ENCODE results near the gene DOK3.

The DOK3 gene

GRCh38 chr5:177550122-177550521, 40.5 kb upstream of the DOK3 start:
- no peak overlapping the region for H3K4me3 ChIP-seq (replicated peaks; ENCODE audit: insufficient read depth, low read length)
- TF ChIP-seq POLR2AphosphoS5 (IDR thresholded peaks at IDR 0.05; ENCODE audit: low read depth) (no peak), SPI1 (IDR thresholded peaks at IDR 0.05; ENCODE audit: borderline replicate concordance, low read depth) (no peak), REST (IDR thresholded peaks at IDR 0.05; ENCODE audit: insufficient replicate concordance, low read depth) (no peak), GABPA (IDR thresholded peaks at IDR 0.05; ENCODE audit: low read depth) (no peak), CTCF (IDR thresholded peaks at IDR 0.05; ENCODE audit: insufficient read depth, low read length) (no peak)
- H3K27me3 ChIP-seq (ENCODE audit: insufficient read depth, poor library complexity, severe bottlenecking) = no peaks in the 10 kb centered on the region
- no peak overlapping the region for H3K27ac ChIP-seq (replicated peaks)
- DNase-seq (ENCODE audit: low read depth in 1 of 2, low spot score in 1 of 2) = no peak

- TF ChIP-seq POLR2AphosphoS5 (IDR thresholded peaks at IDR 0.05; ENCODE audit: low read depth) = no peak
- no peak for TF ChIP-seq SPI1 (IDR thresholded peaks at IDR 0.05; ENCODE audit: borderline replicate concordance, low read depth)
- TF ChIP-seq REST (IDR thresholded peaks at IDR 0.05; ENCODE audit: insufficient replicate concordance, low read depth) = no peak
- TF ChIP-seq GABPA (IDR thresholded peaks at IDR 0.05; ENCODE audit: low read depth) = no peak
- no peak for TF ChIP-seq CTCF (IDR thresholded peaks at IDR 0.05; ENCODE audit: insufficient read depth, low read length)
- no peak overlapping the region for H3K27ac ChIP-seq (replicated peaks)
- H3K27me3 ChIP-seq (ENCODE audit: insufficient read depth, poor library complexity, severe bottlenecking) = no peaks in the 10 kb centered on the region
- no peak for DNase-seq (ENCODE audit: low read depth in 1 of 2, low spot score in 1 of 2)
- H3K4me3 ChIP-seq (replicated peaks; ENCODE audit: insufficient read depth, low read length) = no peak overlapping the region
These were observed 38.9 kb upstream of the DOK3 start for GRCh38 chr5:177548495-177548894.

GRCh38 chr5:177547736-177548135, 38.1 kb upstream of the DOK3 start:
- Histone ChIP-seq H3K27me3 (ENCODE audit: insufficient read depth, poor library complexity, severe bottlenecking) (no peaks in the 10 kb centered on the region), H3K4me3 (replicated peaks; ENCODE audit: insufficient read depth, low read length) (no peak overlapping the region), H3K27ac (replicated peaks) (no peak overlapping the region)
- no peak for DNase-seq (ENCODE audit: low read depth in 1 of 2, low spot score in 1 of 2)
- TF ChIP-seq CTCF (IDR thresholded peaks at IDR 0.05; ENCODE audit: insufficient read depth, low read length) (no peak), GABPA (IDR thresholded peaks at IDR 0.05; ENCODE audit: low read depth) (no peak), REST (IDR thresholded peaks at IDR 0.05; ENCODE audit: insufficient replicate concordance, low read depth) (no peak), POLR2AphosphoS5 (IDR thresholded peaks at IDR 0.05; ENCODE audit: low read depth) (no peak), SPI1 (IDR thresholded peaks at IDR 0.05; ENCODE audit: borderline replicate concordance, low read depth) (no peak)
